IPS DF 6.9 (cell line): ENCODE measurements around the gene FRMPD4.

Source experiments
- DNase-seq: peaks from one replicate; pipeline ENCODE4 v3.0.0-alpha.2; 2013; ENCODE audit warnings: low read depth, low spot score
- H3K27ac ChIP-seq: one replicate; pipeline ENCODE4 v1.5.1; 2013; ENCODE audit warnings: low read length, control low read depth
- H3K27me3 ChIP-seq: 2 replicates; pipeline ENCODE4 v1.6.1; 2013; ENCODE audit warnings: mild to moderate bottlenecking, low read length; ENCODE audit not compliant: control insufficient read depth, insufficient read depth
- H3K36me3 ChIP-seq: 2 replicates; pipeline ENCODE4 v1.6.1; 2013; ENCODE audit warnings: low read length; ENCODE audit not compliant: control insufficient read depth, insufficient read depth
- H3K4me1 ChIP-seq: 2 replicates; pipeline ENCODE4 v1.6.1; 2013; ENCODE audit warnings: low read length; ENCODE audit not compliant: control insufficient read depth, insufficient read depth
- H3K4me3 ChIP-seq: 2 replicates; pipeline ENCODE4 v1.5.1; 2013; ENCODE audit warnings: mild to moderate bottlenecking, low read length
- H3K9me3 ChIP-seq: 2 replicates; pipeline ENCODE4 v1.6.1; 2013; ENCODE audit warnings: low read length, inconsistent platforms; ENCODE audit not compliant: control insufficient read depth, insufficient read depth
- WGBS: extraction: QIAGEN DNeasy Blood & Tissue Kit; methylation state at CpG from one replicate; pipeline ENCODE4 v1.1.7; 2013; ENCODE audit warnings: mixed read lengths, missing lambda C conversion rate; ENCODE audit not compliant: insufficient read length, insufficient coverage; 5-methylcytosine and 5-hydroxymethylcytosine counted together

Gene FRMPD4

GRCh38 chrX:12702509-12703091, 564.3 kb downstream of the FRMPD4 start:
- H3K4me3 ChIP-seq: no peak overlapping the region
- no peaks in the 10 kb centered on the region for H3K36me3 ChIP-seq
- no peak overlapping the region for H3K27ac ChIP-seq
- DNase-seq: peak; percentile 4
- H3K27me3 ChIP-seq: no peaks in the 10 kb centered on the region
- no CpG with 5 or more reads among the region's 3 CpGs for WGBS
- H3K9me3 ChIP-seq: no peaks in the 10 kb centered on the region
- H3K4me1 ChIP-seq: no peaks in the 10 kb centered on the region

GRCh38 chrX:12704706-12705105, 566.4 kb downstream of the FRMPD4 start:
- Histone ChIP-seq H3K4me3 (no peak overlapping the region), H3K9me3 (no peaks in the 10 kb centered on the region), H3K4me1 (no peaks in the 10 kb centered on the region), H3K27me3 (no peaks in the 10 kb centered on the region), H3K36me3 (no peaks in the 10 kb centered on the region), H3K27ac (no peak overlapping the region)
- no peak for DNase-seq
- no CpG with 5 or more reads among the region's 7 CpGs for WGBS

GRCh38 chrX:12709047-12709446, 570.8 kb downstream of the FRMPD4 start:
- Histone ChIP-seq H3K4me3 (no peak overlapping the region), H3K4me1 (no peaks in the 10 kb centered on the region), H3K9me3 (no peaks in the 10 kb centered on the region), H3K36me3 (no peaks in the 10 kb centered on the region), H3K27ac (no peak overlapping the region), H3K27me3 (no peaks in the 10 kb centered on the region)
- no CpG with 5 or more reads among the region's 9 CpGs for WGBS
- DNase-seq: no peak

GRCh38 chrX:12711435-12712040, 573.3 kb downstream of the FRMPD4 start:
- no CpG with 5 or more reads among the region's 4 CpGs for WGBS
- no peak overlapping the region for H3K4me3 ChIP-seq
- H3K9me3 ChIP-seq: no peaks in the 10 kb centered on the region
- no peak overlapping the region for H3K27ac ChIP-seq
- DNase-seq: no peak
- no peaks in the 10 kb centered on the region for H3K4me1 ChIP-seq
- no peaks in the 10 kb centered on the region for H3K36me3 ChIP-seq
- no peaks in the 10 kb centered on the region for H3K27me3 ChIP-seq

- Histone ChIP-seq H3K4me3 (no peak overlapping the region), H3K27me3 (no peaks in the 10 kb centered on the region), H3K27ac (no peak overlapping the region), H3K4me1 (no peaks in the 10 kb centered on the region), H3K9me3 (no peaks in the 10 kb centered on the region), H3K36me3 (no peaks in the 10 kb centered on the region)
- DNase-seq: no peak
- WGBS: no CpG with 5 or more reads among the region's 15 CpGs
These were observed 578.3 kb downstream of the FRMPD4 start for GRCh38 chrX:12716574-12716973.

- no peak overlapping the region for H3K4me3 ChIP-seq
- H3K36me3 ChIP-seq: no peaks in the 10 kb centered on the region
- no peak for DNase-seq
- H3K27ac ChIP-seq: no peak overlapping the region
- H3K9me3 ChIP-seq: no peaks in the 10 kb centered on the region
- no peaks in the 10 kb centered on the region for H3K27me3 ChIP-seq
- no peaks in the 10 kb centered on the region for H3K4me1 ChIP-seq
These were observed 581.6 kb downstream of the FRMPD4 start for GRCh38 chrX:12719837-12720236.

GRCh38 chrX:12721042-12721441, 582.8 kb downstream of the FRMPD4 start:
- H3K9me3 ChIP-seq: no peaks in the 10 kb centered on the region
- H3K27ac ChIP-seq: no peak overlapping the region
- no peak for DNase-seq
- WGBS: no CpG with 5 or more reads among the region's 8 CpGs
- no peak overlapping the region for H3K4me3 ChIP-seq
- no peaks in the 10 kb centered on the region for H3K27me3 ChIP-seq
- no peaks in the 10 kb centered on the region for H3K36me3 ChIP-seq
- H3K4me1 ChIP-seq: no peaks in the 10 kb centered on the region

GRCh38 chrX:12722314-12722713, 584.0 kb downstream of the FRMPD4 start:
- Histone ChIP-seq H3K4me3 (no peak overlapping the region), H3K36me3 (no peaks in the 10 kb centered on the region), H3K27me3 (no peaks in the 10 kb centered on the region), H3K27ac (no peak overlapping the region), H3K4me1 (no peaks in the 10 kb centered on the region), H3K9me3 (no peaks in the 10 kb centered on the region)
- DNase-seq: no peak
- WGBS: no CpG with 5 or more reads among the region's 1 CpG

- H3K27ac ChIP-seq: no peak overlapping the region
- no peaks in the 10 kb centered on the region for H3K27me3 ChIP-seq
- WGBS: no CpG with 5 or more reads among the region's 6 CpGs
These were observed 603.1 kb downstream of the FRMPD4 start for GRCh38 chrX:12741416-12741815.

GRCh38 chrX:12747433-12747832, 609.2 kb downstream of the FRMPD4 start:
- H3K27me3 ChIP-seq: no peaks in the 10 kb centered on the region
- H3K9me3 ChIP-seq: no peaks in the 10 kb centered on the region
- no peaks in the 10 kb centered on the region for H3K36me3 ChIP-seq
- no peak for DNase-seq
- H3K4me1 ChIP-seq: no peaks in the 10 kb centered on the region
- no peak overlapping the region for H3K4me3 ChIP-seq
- no peak overlapping the region for H3K27ac ChIP-seq
- no CpG with 5 or more reads among the region's 1 CpG for WGBS

More at GRCh38 chrX:12741416-12741815, 603.1 kb downstream of the FRMPD4 start:
- no peak overlapping the region for H3K4me3 ChIP-seq
- DNase-seq: no peak
- H3K36me3 ChIP-seq: no peaks in the 10 kb centered on the region
- no peaks in the 10 kb centered on the region for H3K4me1 ChIP-seq
- no peaks in the 10 kb centered on the region for H3K9me3 ChIP-seq

- no peak for DNase-seq
- Histone ChIP-seq H3K27ac (no peak overlapping the region), H3K27me3 (no peaks in the 10 kb centered on the region), H3K4me3 (no peak overlapping the region), H3K36me3 (no peaks in the 10 kb centered on the region), H3K4me1 (no peaks in the 10 kb centered on the region), H3K9me3 (no peaks in the 10 kb centered on the region)
- no CpG with 5 or more reads among the region's 1 CpG for WGBS
These were observed 613.6 kb downstream of the FRMPD4 start for GRCh38 chrX:12751887-12752286.
